Testis (tissue), 3 donors: ENCODE measurements around the gene DBF4B. TPM values are rescaled to one million over a fixed set of nuclear protein-coding genes. Genes with fewer than 3 reads are reported as not detected.

Experiments used
- DNase-seq: peaks from one replicate; pipeline ENCODE4 v3.0.0-alpha.2; 2019
- H3K27ac ChIP-seq, 2 donors: fragments of 200-600 bp; sonication (generic); one replicate each; pipeline ENCODE4 v1.5.1; 2019
- H3K27me3 ChIP-seq: fragments of 200-600 bp; sonication (generic); one replicate; pipeline ENCODE4 v1.5.1; 2019
- H3K36me3 ChIP-seq: fragments of 200-600 bp; sonication (generic); one replicate; pipeline ENCODE4 v1.5.1; 2017; ENCODE audit warnings: low read depth; ENCODE audit errors: missing control alignments
- H3K4me1 ChIP-seq: fragments of 200-600 bp; sonication (generic); one replicate; pipeline ENCODE4 v1.5.1; 2019
- H3K4me3 ChIP-seq, 2 donors: fragments of 200-600 bp; sonication (generic); one replicate each; pipeline ENCODE4 v1.5.1; 2017 to 2019
- H3K9me3 ChIP-seq: fragments of 200-600 bp; sonication (generic); one replicate; pipeline ENCODE4 v1.5.1; 2017
- CTCF ChIP-seq, 3 experiments: fragments of 450-650 bp in 2 of 3; fragments of 200-600 bp in 1 of 3; sonication (generic) in 1 of 3; IDR thresholded peaks; one replicate each; pipeline ENCODE4 v1.5.1; 2016 to 2019; ENCODE audit warnings: antibody characterized with exemption in 3 of 3, mild to moderate bottlenecking in 2 of 3, moderate library complexity in 1 of 3
- POLR2A ChIP-seq: fragments of 450-650 bp; IDR thresholded peaks from one replicate; pipeline ENCODE4 v1.6.1; 2017; ENCODE audit warnings: antibody characterized with exemption, mild to moderate bottlenecking, moderate library complexity
- WGBS, 2 donors: methylation state at CpG; one replicate each; pipeline ENCODE4 v1.1.5; 2018; 5-methylcytosine and 5-hydroxymethylcytosine counted together
- intact Hi-C: fragments of 100-400 bp; cut with DNase I; formaldehyde crosslinking; loops from one replicate; pipeline ENCODE4 v1.15.1; 2023; ENCODE audit warnings: low total_unique reads
- polyA plus RNA-seq: library from polyadenylated mRNA; stranded (reverse); fragments of 350-450 nt; fragmentation: Illumina TruSeq; extraction: RNeasy Lipid Tissue Mini Kit (QIAGEN cat#74804); gene quantifications from one replicate; pipeline ENCODE4 v1.2.3, GENCODE V29; 2014; ENCODE audit warnings: low read depth, low replicate concordance; ENCODE audit not compliant: insufficient read depth
- total RNA-seq, 2 donors: library from RNA; depleted of rRNA; stranded (reverse); fragments of >200 nt; gene quantifications; one replicate each; pipeline ENCODE4 v1.2.3, GENCODE V29; 2016

Gene DBF4B
- total and polyA plus RNA-seq, 3 donors from 2014 or later = 47.3 to 55.1 (median 50.2) TPM

DNA sequence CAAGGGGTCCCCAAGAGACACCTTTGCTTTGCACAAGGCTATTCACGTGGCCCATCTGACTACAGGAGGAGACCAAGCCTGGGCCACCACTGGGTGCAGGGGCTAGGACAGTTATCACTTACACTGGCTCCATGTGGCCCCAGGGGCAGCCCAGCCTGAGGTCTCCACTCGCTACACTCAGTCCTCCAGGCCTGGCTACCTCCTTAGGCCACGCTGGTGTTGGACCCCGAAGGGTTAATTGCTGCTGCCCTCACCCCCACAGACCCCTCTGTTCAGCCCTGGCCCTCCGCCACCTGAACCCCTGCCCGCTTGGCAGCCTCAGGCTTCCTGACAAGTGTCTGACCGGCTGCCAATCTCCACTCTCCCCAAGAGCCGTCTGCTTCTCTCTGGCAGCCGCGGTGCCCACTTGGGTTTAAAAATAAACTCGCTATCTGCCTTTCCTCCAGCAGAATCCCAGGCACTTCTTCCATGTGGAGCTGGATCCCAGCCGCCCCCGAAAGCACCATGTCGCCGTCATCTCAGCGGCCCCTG, 78.2 kb downstream of the DBF4B start:
- no peak overlapping the region for H3K27ac ChIP-seq
- no peaks in the 10 kb centered on the region for H3K36me3 ChIP-seq
- H3K9me3 ChIP-seq = no peaks in the 10 kb centered on the region
- H3K4me1 ChIP-seq = peaks cover 7% of the 10 kb centered on the region
- 55 to 64% methylated on average over 12 to 16 of the region's 16 CpGs for WGBS, 2 donors
- intact Hi-C loops = no loop called here
- no peak for TF ChIP-seq CTCF (IDR thresholded peaks at IDR 0.05)
- no peak for TF ChIP-seq POLR2A
- no peak for DNase-seq
- H3K4me3 ChIP-seq = no peak overlapping the region
- H3K27me3 ChIP-seq = no peaks in the 10 kb centered on the region

DNA sequence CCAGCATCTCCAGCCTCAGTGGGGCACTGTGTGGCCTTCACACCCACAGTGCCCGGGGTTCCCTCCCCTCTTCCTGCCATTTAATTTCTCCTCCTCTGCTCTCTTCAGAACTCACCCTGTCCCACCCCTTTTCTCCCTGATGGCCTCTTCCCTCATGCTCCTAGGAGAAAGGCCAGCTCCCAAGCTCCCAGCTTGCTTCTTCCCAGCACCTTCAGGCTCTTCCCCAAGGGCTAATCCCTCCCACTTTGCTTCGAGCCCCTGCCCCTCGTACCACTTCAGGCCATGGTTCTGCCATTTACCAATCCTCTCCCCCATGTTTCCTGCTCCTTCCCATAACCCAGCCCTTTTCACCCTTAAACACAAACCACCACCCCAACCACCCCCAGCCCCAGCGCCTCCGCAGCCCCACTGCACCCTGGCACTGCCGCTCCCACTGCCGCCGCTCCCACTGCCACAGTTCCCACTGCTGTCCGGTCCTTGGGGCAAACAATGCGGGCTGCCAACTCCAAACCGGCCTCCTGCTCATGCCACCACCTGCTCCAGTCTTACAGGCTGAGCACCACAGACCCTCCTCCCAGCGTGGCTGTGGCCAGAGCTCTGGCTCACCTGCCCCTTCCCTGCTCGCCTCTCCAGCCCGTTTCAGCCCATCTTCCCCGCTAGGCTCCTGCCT, 78.9 kb downstream of the DBF4B start:
- WGBS, 2 donors = 83 to 89% methylated on average over 15 of the region's 15 CpGs
- Histone ChIP-seq H3K9me3 (no peaks in the 10 kb centered on the region), H3K4me1 (no peaks in the 10 kb centered on the region), H3K27ac (no peak overlapping the region), H3K36me3 (no peaks in the 10 kb centered on the region), H3K4me3 (no peak overlapping the region), H3K27me3 (no peaks in the 10 kb centered on the region)
- intact Hi-C loops = no loop called here
- DNase-seq = no peak
- no peak for TF ChIP-seq CTCF (IDR thresholded peaks at IDR 0.05)
- no peak for TF ChIP-seq POLR2A

DNA sequence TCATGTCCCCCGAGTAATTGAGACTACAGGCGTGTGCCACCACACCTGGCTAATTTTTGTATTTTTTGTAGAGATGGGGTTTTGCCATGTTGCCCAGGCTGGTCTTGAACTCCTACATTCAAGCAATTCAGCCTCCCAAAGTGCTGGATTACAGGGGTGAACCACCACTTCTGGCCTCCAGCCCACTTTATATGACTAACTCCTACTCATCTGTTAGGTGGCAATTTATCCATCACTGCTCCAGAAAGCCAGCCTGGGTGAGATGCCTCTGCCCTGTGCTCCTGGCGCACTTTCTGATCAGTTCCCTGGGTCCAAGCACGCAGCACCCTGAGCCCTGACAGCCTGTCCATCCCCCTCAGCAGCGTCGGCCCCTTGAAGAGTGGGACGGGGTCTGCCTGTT, 79.7 kb downstream of the DBF4B start:
- Histone ChIP-seq H3K27me3 (no peaks in the 10 kb centered on the region), H3K4me1 (no peaks in the 10 kb centered on the region), H3K4me3 (no peak overlapping the region), H3K36me3 (no peaks in the 10 kb centered on the region), H3K9me3 (no peaks in the 10 kb centered on the region), H3K27ac (no peak overlapping the region)
- WGBS, 2 donors = 86 to 91% methylated on average over 7 of the region's 7 CpGs
- intact Hi-C loops = no loop called here
- DNase-seq = no peak
- TF ChIP-seq CTCF (IDR thresholded peaks at IDR 0.05) (no peak), POLR2A (no peak)

DNA sequence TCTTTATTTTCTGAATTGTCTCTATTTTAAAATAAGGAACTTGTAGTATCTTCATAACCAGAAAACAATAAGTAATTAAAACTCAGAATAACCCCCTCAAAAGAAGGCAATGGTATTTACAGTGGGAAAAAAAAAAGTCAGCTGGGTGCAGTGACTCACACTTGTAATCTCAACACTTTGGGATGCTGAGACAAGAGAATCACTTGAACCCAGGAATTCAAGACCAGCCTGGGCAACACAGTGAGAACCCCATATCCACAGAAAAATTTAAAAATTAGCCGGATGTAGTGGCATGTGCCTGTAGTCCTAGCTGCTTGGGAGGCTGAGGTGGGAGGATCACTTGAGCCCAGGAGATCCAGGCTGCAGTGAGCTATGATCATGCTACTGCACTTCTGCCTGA, 83.8 kb downstream of the DBF4B start:
- WGBS, 2 donors = 88 to 92% methylated on average over 1 of the region's 1 CpG
- no peak for TF ChIP-seq CTCF (IDR thresholded peaks at IDR 0.05)
- no peak for TF ChIP-seq POLR2A
- Histone ChIP-seq H3K36me3 (no peaks in the 10 kb centered on the region), H3K9me3 (no peaks in the 10 kb centered on the region), H3K4me3 (no peak overlapping the region), H3K27ac (no peak overlapping the region), H3K27me3 (no peaks in the 10 kb centered on the region), H3K4me1 (no peaks in the 10 kb centered on the region)
- DNase-seq = no peak
- intact Hi-C loops = no loop called here
